SJSA1 (cell line): Measurements from ENCODE around the gene CCDC33. TPM values are rescaled to one million over a fixed set of nuclear protein-coding genes. Genes with fewer than 3 reads are reported as not detected.
A peak's percentile ranks its signal among the peaks of the same experiment; 100 is the strongest.
"Not testable (repeated sequence)": the region's sequence is repeated elsewhere in the genome, so short reads cannot be mapped to it uniquely, and the experiment has no call there.

Experiments used
- DNase-seq, 2 experiments: peaks; one replicate each; pipeline ENCODE4 v3.0.0-alpha.2; 2015 to 2020; ENCODE audit warnings: low spot score in 2 of 2, low read depth in 1 of 2
- H3K27ac ChIP-seq: fragments of 250-450 bp; sonication (Bioruptor Pico); 2 replicates; pipeline ENCODE4 v1.5.1; 2020; ENCODE audit warnings: mild to moderate bottlenecking, moderate library complexity
- H3K27me3 ChIP-seq: fragments of 250-450 bp; sonication (Bioruptor Pico); replicated peaks from 2 replicates; pipeline ENCODE4 v1.5.1; 2020; ENCODE audit warnings: mild to moderate bottlenecking, moderate library complexity
- H3K36me3 ChIP-seq: fragments of 250-450 bp; sonication (Bioruptor Pico); 2 replicates; pipeline ENCODE4 v1.5.1; 2020; ENCODE audit warnings: mild to moderate bottlenecking
- H3K4me1 ChIP-seq: fragments of 250-450 bp; sonication (Bioruptor Pico); replicated peaks from 2 replicates; pipeline ENCODE4 v1.6.1; 2021; ENCODE audit warnings: mild to moderate bottlenecking
- H3K4me3 ChIP-seq: fragments of 250-450 bp; sonication (Bioruptor Pico); 2 replicates; pipeline ENCODE4 v1.5.1; 2020; ENCODE audit warnings: mild to moderate bottlenecking
- H3K9me3 ChIP-seq: fragments of 250-450 bp; sonication (Bioruptor Pico); replicated peaks from 2 replicates; pipeline ENCODE4 v1.5.1; 2020; ENCODE audit warnings: mild to moderate bottlenecking
- total RNA-seq: library from RNA; depleted of rRNA; stranded (reverse); fragments of >200 nt; shearing (Covaris generic); gene quantifications from 2 replicates; pipeline ENCODE4 v1.2.3, GENCODE V29; 2014

The CCDC33 gene
- total RNA-seq, 1 experiment from 2014 or later: not detected

DNA sequence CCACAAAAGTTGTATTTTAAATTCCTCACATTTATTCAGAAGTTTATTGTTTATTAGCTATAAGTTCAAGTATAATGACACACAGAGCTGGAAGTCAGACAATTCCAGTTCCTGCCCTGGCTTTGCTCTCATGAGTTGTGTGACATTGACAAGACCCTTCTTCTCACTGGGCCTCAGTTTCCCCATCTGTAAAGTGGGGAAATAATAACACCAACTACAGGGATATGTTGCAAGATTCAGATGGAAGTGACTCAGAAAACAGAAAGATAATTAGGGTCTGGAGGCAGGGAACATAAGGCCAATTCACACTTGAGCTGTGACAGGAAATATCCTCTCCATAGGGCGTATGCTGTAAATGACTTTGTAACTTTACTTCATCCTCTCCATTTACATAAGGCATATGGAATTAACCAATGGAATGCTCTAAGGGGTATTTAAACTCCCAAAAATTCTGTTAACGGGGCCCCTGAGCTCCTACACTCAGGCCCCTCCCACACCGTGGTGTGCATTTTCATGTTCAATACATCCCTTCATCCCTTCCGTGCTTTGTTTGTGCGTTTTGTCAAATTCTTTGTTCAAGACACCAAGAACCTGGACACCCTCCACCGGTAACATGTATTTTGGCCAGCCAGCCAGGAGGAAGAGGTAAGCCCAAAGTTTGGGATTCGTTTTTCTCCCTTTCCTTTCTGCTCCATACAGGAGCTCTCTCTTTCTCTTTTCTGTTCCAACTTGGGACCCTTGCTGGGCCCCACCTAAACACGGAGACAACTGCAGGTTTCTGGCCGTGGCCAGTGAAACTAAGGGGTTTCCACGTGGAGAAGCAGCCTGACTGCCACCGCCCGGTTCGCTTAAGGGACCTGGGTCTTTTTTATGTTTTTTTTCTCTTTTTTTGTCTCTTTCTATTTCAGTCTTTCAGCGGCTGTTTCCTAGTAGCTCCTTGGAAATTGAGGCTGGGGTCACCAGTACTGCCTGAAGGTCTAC lies 114.5 kb downstream of the CCDC33 start:
- no peaks in the 10 kb centered on the region for H3K27me3 ChIP-seq
- H3K4me1 ChIP-seq: peaks cover 5% of the 10 kb centered on the region
- no peak overlapping the region for H3K4me3 ChIP-seq
- H3K36me3 ChIP-seq: no peaks in the 10 kb centered on the region
- H3K27ac ChIP-seq: no peak overlapping the region
- no peak for DNase-seq
- no peaks in the 10 kb centered on the region for H3K9me3 ChIP-seq

DNA sequence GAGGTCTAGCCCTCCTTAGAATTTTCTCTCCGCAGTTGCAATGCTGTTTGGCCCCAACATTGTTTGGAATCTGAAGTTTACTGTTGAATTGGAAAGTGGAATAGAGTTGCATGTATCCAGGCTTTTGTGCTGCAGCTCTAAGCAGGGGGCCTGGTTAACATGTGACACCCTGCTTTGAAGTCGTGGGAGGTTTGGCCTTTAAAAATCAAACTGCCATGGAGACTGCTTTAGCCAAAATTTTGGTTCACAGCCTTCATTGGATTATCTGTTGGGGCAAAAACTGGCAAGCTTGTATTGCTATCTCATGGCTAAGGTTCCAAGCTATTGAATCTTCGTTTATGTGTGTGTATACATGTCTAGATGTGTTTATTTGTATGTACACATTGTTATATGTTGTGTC lies 115.5 kb downstream of the CCDC33 start:
- H3K4me3 ChIP-seq: no peak overlapping the region
- H3K9me3 ChIP-seq: no peaks in the 10 kb centered on the region
- no peaks in the 10 kb centered on the region for H3K36me3 ChIP-seq
- DNase-seq: no peak
- no peaks in the 10 kb centered on the region for H3K27me3 ChIP-seq
- no peaks in the 10 kb centered on the region for H3K4me1 ChIP-seq
- H3K27ac ChIP-seq: no peak overlapping the region

DNA sequence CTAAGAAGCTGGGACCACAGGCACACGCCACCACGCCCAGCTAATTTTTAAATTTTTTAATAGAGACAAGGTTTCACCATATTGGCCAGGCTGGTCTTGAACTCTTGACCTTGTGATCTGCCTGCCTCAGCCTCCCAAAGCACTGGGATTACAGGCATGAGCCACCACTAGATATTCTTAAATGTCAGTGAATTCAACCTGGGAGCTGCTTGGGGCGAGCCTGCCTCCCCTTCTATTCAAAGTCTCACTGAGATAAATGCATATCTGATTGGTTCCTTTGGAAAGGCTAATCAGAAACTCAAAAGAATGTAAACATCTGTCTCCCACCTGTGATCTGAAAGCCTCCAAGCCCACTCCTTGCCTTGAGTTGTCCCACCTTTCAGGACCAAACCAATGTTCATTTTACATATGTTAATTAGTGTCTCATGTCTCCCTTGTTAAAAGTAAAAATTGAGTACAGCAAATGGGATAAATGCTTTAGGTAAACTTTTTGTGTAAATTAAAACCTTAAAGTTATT lies 116.3 kb downstream of the CCDC33 start:
- H3K36me3 ChIP-seq: no peaks in the 10 kb centered on the region

DNA sequence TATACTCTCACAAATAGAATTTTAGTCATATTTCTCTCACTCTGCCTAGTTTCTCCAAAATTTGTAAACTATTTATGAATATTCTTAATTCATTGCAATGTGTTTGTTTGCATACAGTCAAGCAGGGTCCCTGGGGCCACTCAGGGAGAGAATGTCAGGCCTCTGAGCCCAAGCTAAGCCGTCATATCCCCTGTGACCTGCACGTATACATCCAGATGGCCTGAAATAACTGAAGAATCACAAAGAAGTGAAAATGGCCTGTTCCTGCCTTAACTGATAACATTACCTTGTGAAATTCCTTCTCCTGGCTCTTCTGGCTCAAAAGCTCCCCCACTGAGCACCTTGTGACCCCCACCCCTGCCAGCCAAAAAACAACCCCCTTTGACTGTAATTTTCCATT lies 117.9 kb downstream of the CCDC33 start:
- DNase-seq, H3K36me3 ChIP-seq, H3K27ac ChIP-seq, H3K4me1 ChIP-seq, H3K27me3 ChIP-seq, H3K9me3 ChIP-seq, H3K4me3 ChIP-seq: not testable (repeated sequence)

More for the DNA sequence above, 116.3 kb downstream of the CCDC33 start:
- Histone ChIP-seq H3K4me1 (no peaks in the 10 kb centered on the region), H3K9me3 (no peaks in the 10 kb centered on the region), H3K27ac (no peak overlapping the region), H3K4me3 (no peak overlapping the region), H3K27me3 (no peaks in the 10 kb centered on the region)
- no peak for DNase-seq

DNA sequence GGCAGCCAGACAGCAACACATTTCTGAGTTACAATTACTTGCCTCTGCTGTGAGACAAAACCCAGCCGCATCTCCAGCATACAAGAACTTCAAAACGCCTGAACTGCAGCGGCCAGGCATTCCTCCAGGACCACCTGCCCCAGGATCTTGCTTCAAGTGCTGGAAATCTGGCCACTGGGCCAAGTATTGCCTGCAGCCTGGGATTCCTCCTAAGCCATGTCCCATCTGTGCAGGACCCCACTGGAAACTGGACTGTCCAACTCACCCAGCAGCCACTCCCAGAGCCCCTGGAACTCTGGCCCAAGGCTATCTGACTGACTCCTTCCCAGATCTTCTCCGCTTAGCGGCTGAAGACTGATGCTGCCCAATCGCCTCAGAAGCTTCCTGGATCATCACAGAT lies 119.9 kb downstream of the CCDC33 start:
- H3K4me3 ChIP-seq, DNase-seq, H3K9me3 ChIP-seq: not testable (repeated sequence)

DNA sequence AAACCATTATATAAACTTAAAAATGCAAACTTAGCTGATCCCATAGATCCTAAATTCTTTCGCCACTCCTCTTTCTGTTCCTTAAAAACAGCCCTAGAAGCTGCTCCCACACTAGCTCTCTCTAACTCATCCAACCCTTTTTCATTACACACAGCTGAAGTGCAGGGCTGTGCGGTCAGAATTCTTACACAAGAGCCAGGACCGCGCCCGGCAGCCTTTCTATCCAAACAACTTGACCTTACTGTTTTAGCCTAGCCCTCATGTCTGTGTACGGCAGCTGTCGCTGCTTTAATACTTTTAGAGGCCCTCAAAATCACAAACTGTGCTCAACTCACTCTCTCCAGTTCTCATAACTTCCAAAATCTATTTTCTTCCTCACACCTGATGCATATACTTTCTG lies 121.4 kb downstream of the CCDC33 start:
- not testable (repeated sequence) for H3K4me1 ChIP-seq, H3K9me3 ChIP-seq, H3K27ac ChIP-seq, H3K4me3 ChIP-seq, DNase-seq, H3K27me3 ChIP-seq, H3K36me3 ChIP-seq

More for the DNA sequence above, 119.9 kb downstream of the CCDC33 start:
- not testable (repeated sequence) for H3K4me1 ChIP-seq, H3K27me3 ChIP-seq, H3K27ac ChIP-seq, H3K36me3 ChIP-seq

DNA sequence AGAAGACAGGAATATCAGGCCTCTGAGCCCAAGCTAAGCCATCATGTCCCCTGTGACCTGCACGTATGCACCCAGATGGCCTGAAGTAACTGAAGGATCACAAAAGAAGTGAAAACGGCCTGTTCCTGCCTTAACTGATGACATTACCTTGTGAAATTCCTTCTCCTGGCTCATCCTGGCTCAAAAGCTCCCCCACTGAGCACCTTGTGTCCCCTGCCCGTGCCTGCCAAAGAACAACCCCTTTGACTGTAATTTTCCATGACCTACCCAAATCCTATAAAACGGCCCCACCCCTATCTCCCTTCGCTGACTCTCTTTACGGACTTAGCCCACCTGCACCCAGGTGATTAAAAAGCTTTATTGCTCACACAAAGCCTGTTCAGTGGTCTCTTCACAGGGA lies 123.2 kb downstream of the CCDC33 start:
- not testable (repeated sequence) for H3K27ac ChIP-seq, DNase-seq, H3K9me3 ChIP-seq, H3K4me1 ChIP-seq, H3K4me3 ChIP-seq, H3K36me3 ChIP-seq
- H3K27me3 ChIP-seq: peaks cover 13% of the 10 kb centered on the region

DNA sequence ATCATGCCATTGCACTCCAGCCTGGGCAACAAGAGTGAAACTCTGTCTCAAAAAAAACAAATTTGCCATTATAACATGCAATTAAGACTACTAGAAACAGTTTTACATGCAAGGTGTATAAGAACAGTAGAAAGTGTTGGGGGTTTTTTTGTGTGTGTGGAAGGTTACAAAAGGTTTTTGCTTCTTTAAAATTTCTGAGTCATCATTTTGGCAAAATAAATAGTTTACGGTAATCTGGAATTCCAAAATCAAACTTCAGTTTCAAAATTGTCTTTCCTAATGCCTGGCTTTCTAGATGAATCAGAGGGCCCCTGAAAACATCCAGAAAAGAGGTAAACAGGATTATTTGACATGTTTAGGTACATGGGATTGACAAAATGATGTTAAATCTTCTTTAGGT lies 124.7 kb downstream of the CCDC33 start:
- H3K9me3 ChIP-seq, H3K4me1 ChIP-seq, DNase-seq, H3K36me3 ChIP-seq, H3K27ac ChIP-seq, H3K4me3 ChIP-seq: not testable (repeated sequence)
- H3K27me3 ChIP-seq: peaks cover 21% of the 10 kb centered on the region

DNA sequence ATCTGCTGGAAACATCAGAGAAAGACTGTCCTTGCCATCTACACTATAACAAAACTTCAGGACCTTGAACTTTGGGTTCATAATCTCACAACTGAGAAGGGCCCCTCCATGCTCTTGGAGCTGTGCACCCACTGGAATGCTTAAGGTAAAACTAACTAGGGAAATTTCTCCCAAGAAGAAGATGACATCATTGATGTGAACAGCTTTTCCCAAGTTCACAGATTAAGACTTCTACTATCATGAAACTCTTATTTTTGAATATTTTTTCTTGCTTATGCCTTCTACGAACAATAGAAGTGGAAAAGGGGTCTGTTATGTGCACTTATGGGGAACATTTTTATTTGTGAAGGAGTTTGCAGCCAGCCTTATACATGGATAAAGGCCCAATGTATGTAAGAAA lies 126.4 kb downstream of the CCDC33 start:
- Histone ChIP-seq H3K4me3 (no peak overlapping the region), H3K4me1 (peaks cover 8% of the 10 kb centered on the region), H3K27ac (no peak overlapping the region)

DNA sequence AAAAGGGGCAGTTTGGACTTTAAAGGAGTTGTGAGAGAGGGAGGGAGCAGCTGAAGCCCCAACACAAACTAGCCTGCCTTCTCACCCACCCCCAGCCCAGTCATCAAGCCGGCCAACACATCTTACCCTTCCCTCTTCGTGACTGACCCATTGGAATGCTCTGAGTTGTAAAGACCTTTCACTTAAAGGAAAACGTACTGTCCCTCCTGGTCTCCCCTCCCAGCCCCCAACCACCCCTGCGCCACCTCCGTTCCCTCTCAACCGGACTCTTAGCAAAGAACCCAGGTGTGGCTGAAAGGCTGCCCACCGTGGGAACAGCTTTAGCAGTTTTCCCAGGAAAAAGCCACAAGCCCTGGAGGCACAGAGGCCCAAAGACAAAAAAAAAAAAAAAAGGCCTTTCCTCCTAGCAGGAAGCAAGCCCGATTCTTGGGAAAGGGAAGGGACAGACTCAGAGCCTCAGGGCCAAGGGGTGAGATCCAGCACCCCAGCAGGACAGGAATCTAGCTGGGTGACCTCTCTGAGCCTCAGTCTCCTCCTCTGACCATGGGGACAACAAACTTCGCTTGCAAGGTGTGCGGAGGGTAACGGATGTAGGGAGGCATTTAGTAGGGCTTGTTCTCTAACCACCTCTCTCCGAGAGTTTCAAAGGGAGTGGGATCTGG lies 128.9 kb downstream of the CCDC33 start:
- peaks cover 8% of the 10 kb centered on the region for H3K4me1 ChIP-seq

More for the DNA sequence above, 126.4 kb downstream of the CCDC33 start:
- Histone ChIP-seq H3K27me3 (peaks cover 29% of the 10 kb centered on the region), H3K9me3 (no peaks in the 10 kb centered on the region), H3K36me3 (no peaks in the 10 kb centered on the region)
- no peak for DNase-seq

DNA sequence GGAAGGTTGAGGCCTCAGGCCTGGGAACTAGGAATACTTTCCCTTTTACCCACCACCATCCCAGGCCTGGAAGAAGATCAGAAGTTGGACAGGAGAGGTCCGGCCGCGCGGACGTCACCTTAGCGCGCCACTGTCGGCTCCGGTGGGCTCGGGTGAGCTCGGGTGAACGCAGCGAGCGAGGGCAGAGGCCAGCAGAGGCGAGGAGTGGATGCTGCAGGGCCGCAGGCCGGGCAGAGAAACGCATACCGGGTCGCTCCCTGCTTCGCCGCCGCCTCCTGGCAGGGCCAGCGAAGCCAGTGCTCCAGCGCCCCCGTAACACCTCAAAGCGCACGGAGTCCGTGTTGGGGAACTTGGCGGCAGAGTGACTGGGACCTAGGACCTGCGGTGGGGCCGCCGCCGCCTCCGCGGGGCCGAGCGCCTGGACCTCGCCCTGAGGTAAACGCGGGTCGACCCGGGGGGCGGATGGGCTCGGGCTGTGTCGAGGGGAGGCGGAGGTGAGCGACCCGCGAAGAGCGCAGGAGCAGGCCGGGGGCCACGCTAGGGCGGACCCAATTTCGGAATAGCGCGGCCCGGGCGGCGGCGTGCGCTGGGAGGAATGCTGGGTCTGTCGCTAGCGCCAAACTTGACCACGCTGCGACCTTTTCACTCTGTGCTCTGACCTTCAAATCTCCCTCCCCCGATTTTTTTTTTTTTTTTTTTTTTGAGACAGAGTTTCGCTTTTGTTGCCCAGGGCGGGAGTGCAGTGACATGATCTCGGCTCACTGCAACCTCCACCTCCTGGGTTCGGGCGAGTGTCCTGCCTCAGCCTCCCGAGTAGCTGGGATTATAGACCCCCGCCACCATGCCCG lies 129.7 kb downstream of the CCDC33 start:
- H3K27me3 ChIP-seq: peaks cover 37% of the 10 kb centered on the region
- peaks cover 8% of the 10 kb centered on the region for H3K4me1 ChIP-seq
- no peaks in the 10 kb centered on the region for H3K36me3 ChIP-seq
- peak overlapping the region; percentile 47 for H3K4me3 ChIP-seq
- peak in 1 of 2 experiments; percentile 27 for DNase-seq
- no peak overlapping the region for H3K27ac ChIP-seq
- no peaks in the 10 kb centered on the region for H3K9me3 ChIP-seq

More for the DNA sequence above, 128.9 kb downstream of the CCDC33 start:
- DNase-seq: no peak
- Histone ChIP-seq H3K27ac (no peak overlapping the region), H3K36me3 (no peaks in the 10 kb centered on the region), H3K9me3 (no peaks in the 10 kb centered on the region), H3K4me3 (peak overlapping the region; percentile 47; the same call in 1 of the 2 replicates), H3K27me3 (peaks cover 32% of the 10 kb centered on the region)

DNA sequence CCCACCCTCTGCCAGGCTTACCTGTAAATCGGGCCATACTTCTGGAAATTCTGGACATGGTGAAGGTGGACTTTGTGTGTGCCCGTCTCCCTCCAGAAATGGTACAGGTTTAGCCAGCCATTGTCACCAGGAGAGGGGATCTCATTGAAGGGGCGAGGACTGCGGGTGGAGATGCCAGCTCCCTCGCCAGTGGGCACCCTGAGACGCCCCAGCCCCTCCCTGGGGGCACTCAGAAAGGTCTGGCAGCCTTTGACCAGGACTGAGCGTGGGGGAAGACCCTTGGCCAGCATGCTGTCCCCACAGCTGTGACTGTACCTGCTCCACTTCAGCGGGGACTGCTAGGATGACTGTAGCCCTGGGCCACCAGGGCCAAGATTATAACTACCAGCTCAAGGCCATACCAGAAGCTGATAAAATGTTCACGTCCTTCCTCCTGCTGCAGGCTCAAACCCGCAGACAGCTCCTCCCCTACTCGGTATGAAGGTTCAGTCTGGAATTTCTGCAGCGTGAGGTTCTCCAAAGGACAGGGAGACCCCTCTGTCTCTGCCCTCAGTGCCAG lies 131.2 kb downstream of the CCDC33 start, which contains the start of gene CYP11A1:
TSS of gene CYP11A1 (minus strand) at position 351 of the 559 bp plus-strand sequence. CDS start at position 290, 61 bp downstream.
- peaks cover 41% of the 10 kb centered on the region for H3K27me3 ChIP-seq
- no peaks in the 10 kb centered on the region for H3K9me3 ChIP-seq
- no peak for DNase-seq
- H3K36me3 ChIP-seq: no peaks in the 10 kb centered on the region
- H3K4me1 ChIP-seq: peaks cover 8% of the 10 kb centered on the region
- H3K27ac ChIP-seq: no peak within 1 kb of the TSS
- H3K4me3 ChIP-seq: no peak within 1 kb of the TSS

DNA sequence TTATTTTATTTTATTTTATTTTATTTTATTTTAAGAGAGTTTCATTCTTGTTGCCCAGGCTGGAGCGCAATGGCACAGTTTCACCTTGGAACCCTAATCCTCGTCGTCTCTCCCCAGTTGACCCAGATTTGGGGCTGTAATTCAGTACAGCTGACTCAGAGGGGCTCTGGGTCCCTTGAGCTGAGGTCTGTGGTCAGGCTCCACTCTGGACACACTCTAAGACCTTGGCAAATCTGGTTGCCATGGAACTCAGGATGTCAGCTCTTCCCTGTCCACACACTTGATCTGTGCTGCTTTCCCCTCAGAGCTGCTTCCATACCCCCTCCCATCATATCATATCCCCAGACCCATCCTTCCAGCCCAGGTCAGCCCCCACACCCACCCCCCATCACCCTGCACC lies 132.0 kb downstream of the CCDC33 start:
- H3K27me3 ChIP-seq: peaks cover 36% of the 10 kb centered on the region
- DNase-seq: no peak
- H3K27ac ChIP-seq: no peak overlapping the region
- H3K4me1 ChIP-seq: peaks cover 8% of the 10 kb centered on the region
- H3K9me3 ChIP-seq: no peaks in the 10 kb centered on the region
- H3K36me3 ChIP-seq: no peaks in the 10 kb centered on the region
- no peak overlapping the region for H3K4me3 ChIP-seq
